ENCODE measurements around the gene RECK. TPM values are rescaled to one million over a fixed set of nuclear protein-coding genes. Genes with fewer than 3 reads are reported as not detected.

RECK gene
- total and polyA plus RNA-seq, 2 experiments from 2014 or later = 8.5 to 11.1 TPM

- Histone ChIP-seq H3K27ac (no peak overlapping the region), H3K4me1 (ENCODE audit: low read depth) (peaks cover 15% of the 10 kb centered on the region), H3K4me3 (no peak overlapping the region), H3K36me3 (no peaks in the 10 kb centered on the region), H3K9me3 (ENCODE audit: low read depth) (no peaks in the 10 kb centered on the region), H3K27me3 (no peaks in the 10 kb centered on the region)
- DNase-seq (ENCODE audit: low read depth in 1 of 2, low spot score in 1 of 2) = peak; percentile 75 to 87
- TF ChIP-seq, protein P1, sequence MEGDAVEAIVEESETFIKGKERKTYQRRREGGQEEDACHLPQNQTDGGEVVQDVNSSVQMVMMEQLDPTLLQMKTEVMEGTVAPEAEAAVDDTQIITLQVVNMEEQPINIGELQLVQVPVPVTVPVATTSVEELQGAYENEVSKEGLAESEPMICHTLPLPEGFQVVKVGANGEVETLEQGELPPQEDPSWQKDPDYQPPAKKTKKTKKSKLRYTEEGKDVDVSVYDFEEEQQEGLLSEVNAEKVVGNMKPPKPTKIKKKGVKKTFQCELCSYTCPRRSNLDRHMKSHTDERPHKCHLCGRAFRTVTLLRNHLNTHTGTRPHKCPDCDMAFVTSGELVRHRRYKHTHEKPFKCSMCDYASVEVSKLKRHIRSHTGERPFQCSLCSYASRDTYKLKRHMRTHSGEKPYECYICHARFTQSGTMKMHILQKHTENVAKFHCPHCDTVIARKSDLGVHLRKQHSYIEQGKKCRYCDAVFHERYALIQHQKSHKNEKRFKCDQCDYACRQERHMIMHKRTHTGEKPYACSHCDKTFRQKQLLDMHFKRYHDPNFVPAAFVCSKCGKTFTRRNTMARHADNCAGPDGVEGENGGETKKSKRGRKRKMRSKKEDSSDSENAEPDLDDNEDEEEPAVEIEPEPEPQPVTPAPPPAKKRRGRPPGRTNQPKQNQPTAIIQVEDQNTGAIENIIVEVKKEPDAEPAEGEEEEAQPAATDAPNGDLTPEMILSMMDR (IDR thresholded peaks at IDR 0.05; ENCODE audit: low read depth, low read length) = peak; percentile 82
These were observed 129.6 kb downstream of the RECK start for GRCh38 chr9:36166168-36166927.

- H3K9me3 ChIP-seq (ENCODE audit: low read depth) = no peaks in the 10 kb centered on the region
- no peak within 1 kb of the TSS for H3K27ac ChIP-seq
- no peak for DNase-seq (ENCODE audit: low read depth in 1 of 2, low spot score in 1 of 2)
- H3K4me3 ChIP-seq = no peak within 1 kb of the TSS
- TF ChIP-seq, protein P1 (IDR thresholded peaks at IDR 0.05; ENCODE audit: low read depth, low read length) = no peak
- H3K27me3 ChIP-seq = no peaks in the 10 kb centered on the region
- no peaks in the 10 kb centered on the region for H3K4me1 ChIP-seq (ENCODE audit: low read depth)
- H3K36me3 ChIP-seq = no peaks in the 10 kb centered on the region
These were observed 132.5 kb downstream of the RECK start, which contains the start of gene CCIN for GRCh38 chr9:36169166-36169565. Gene CCIN (plus strand): TSS chr9:36169388. CDS start chr9:36169503, 115 bp downstream.

DNA sequence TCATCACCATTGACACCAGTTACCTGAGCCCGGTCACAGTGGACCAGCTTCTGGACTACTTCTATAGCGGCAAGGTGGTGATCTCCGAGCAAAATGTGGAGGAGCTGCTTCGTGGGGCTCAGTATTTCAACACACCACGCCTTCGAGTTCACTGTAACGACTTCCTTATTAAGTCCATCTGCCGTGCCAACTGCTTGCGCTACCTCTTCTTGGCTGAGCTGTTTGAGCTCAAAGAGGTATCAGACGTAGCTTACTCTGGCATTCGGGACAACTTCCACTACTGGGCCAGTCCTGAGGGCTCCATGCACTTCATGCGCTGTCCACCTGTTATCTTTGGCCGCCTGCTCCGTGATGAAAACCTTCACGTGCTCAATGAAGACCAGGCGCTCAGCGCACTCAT is 133.0 kb downstream of the RECK start:
- H3K4me1 ChIP-seq (ENCODE audit: low read depth) = no peaks in the 10 kb centered on the region
- H3K9me3 ChIP-seq (ENCODE audit: low read depth) = no peaks in the 10 kb centered on the region
- no peaks in the 10 kb centered on the region for H3K36me3 ChIP-seq
- no peak overlapping the region for H3K27ac ChIP-seq
- no peak for DNase-seq (ENCODE audit: low read depth in 1 of 2, low spot score in 1 of 2)
- no peak overlapping the region for H3K4me3 ChIP-seq
- H3K27me3 ChIP-seq = no peaks in the 10 kb centered on the region
- TF ChIP-seq, protein P1 (IDR thresholded peaks at IDR 0.05; ENCODE audit: low read depth, low read length) = no peak

- TF ChIP-seq, protein P1 (IDR thresholded peaks at IDR 0.05; ENCODE audit: low read depth, low read length) = no peak
- H3K36me3 ChIP-seq = no peaks in the 10 kb centered on the region
- no peak overlapping the region for H3K27ac ChIP-seq
- no peaks in the 10 kb centered on the region for H3K27me3 ChIP-seq
- no peaks in the 10 kb centered on the region for H3K4me1 ChIP-seq (ENCODE audit: low read depth)
- no peaks in the 10 kb centered on the region for H3K9me3 ChIP-seq (ENCODE audit: low read depth)
- no peak for DNase-seq (ENCODE audit: low read depth in 1 of 2, low spot score in 1 of 2)
- H3K4me3 ChIP-seq = no peak overlapping the region
These were observed 133.8 kb downstream of the RECK start for GRCh38 chr9:36170531-36170930.

DNA sequence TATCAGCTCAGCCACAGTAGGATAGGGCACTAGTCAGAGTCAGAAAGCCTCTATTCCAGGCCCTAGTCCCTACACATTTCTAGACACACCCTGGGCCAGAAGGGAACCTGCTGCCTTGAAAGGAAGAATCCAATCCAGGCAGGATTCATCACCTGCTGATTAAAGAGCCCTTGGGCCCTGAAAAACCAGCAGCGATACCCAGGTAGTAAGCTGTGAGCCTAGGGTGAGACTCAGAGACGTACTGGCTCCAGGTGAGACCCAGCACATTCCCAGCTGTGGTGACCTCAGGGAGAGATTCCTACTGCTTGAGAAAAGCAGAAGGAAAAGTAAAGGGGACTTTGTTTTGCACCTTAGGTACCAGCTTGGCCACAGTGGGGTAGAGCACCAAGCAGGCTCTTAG is 137.1 kb downstream of the RECK start:
- Histone ChIP-seq H3K9me3 (ENCODE audit: low read depth) (no peaks in the 10 kb centered on the region), H3K36me3 (no peaks in the 10 kb centered on the region), H3K4me3 (no peak overlapping the region), H3K27ac (no peak overlapping the region), H3K27me3 (no peaks in the 10 kb centered on the region), H3K4me1 (ENCODE audit: low read depth) (no peaks in the 10 kb centered on the region)
- no peak for DNase-seq (ENCODE audit: low read depth in 1 of 2, low spot score in 1 of 2)
- TF ChIP-seq, protein P1 (IDR thresholded peaks at IDR 0.05; ENCODE audit: low read depth, low read length) = no peak

Other genes starting within 250 kb of the RECK start
- gene NPR2, start 245.3 kb upstream of the RECK start, total RNA-seq = 12.5 and 12.6 TPM in 2 replicates
- gene NPR2, start 245.3 kb upstream of the RECK start, polyA plus RNA-seq = 13.2 and 16.2 TPM in 2 replicates
- 2.9 and 3.7 TPM in 2 replicates for gene SPAG8, start 224.7 kb upstream of the RECK start, total RNA-seq
- 4.2 and 6.1 TPM in 2 replicates for gene SPAG8, start 224.7 kb upstream of the RECK start, polyA plus RNA-seq
- gene HINT2, start 221.9 kb upstream of the RECK start, total RNA-seq = 48.5 and 83.9 TPM in 2 replicates
- 161 and 177 TPM in 2 replicates for gene HINT2, start 221.9 kb upstream of the RECK start, polyA plus RNA-seq
- gene FAM221B, start 208.2 kb upstream of the RECK start, total RNA-seq = not detected in 2 replicates
- gene FAM221B, start 208.2 kb upstream of the RECK start, polyA plus RNA-seq = 0.57 and 0.66 TPM in 2 replicates
- gene TMEM8B, start 207.7 kb upstream of the RECK start, total RNA-seq = 15.0 and 17.9 TPM in 2 replicates
- gene TMEM8B, start 207.7 kb upstream of the RECK start, polyA plus RNA-seq = 17.0 and 21.8 TPM in 2 replicates
- not detected in 2 replicates for gene OR13J1, start 166.5 kb upstream of the RECK start, total RNA-seq
- not detected in 2 replicates for gene OR13J1, start 166.5 kb upstream of the RECK start, polyA plus RNA-seq
- not detected in 2 replicates for gene HRCT1, start 130.7 kb upstream of the RECK start, total RNA-seq
- gene HRCT1, start 130.7 kb upstream of the RECK start, polyA plus RNA-seq = not detected in 2 replicates
- 0.07 and 0.09 TPM in 2 replicates for gene SPAAR, start 127.4 kb upstream of the RECK start, total RNA-seq
- gene SPAAR, start 127.4 kb upstream of the RECK start, polyA plus RNA-seq = 0.15 TPM in 1 of 2 replicates, not detected in the other
- not detected in 2 replicates for gene OR2S2, start 78.8 kb upstream of the RECK start, total RNA-seq
- gene OR2S2, start 78.8 kb upstream of the RECK start, polyA plus RNA-seq = not detected in 2 replicates
- 3.2 and 8.6 TPM in 2 replicates for gene GLIPR2, start 99.8 kb downstream of the RECK start, total RNA-seq
- gene GLIPR2, start 99.8 kb downstream of the RECK start, polyA plus RNA-seq = 9.2 and 15.1 TPM in 2 replicates
- gene CCIN, start 132.5 kb downstream of the RECK start, total RNA-seq = 0.39 TPM in 1 of 2 replicates, not detected in the other
- gene CCIN, start 132.5 kb downstream of the RECK start, polyA plus RNA-seq = not detected in 2 replicates
- gene CLTA, start 154.0 kb downstream of the RECK start, total RNA-seq = 236 TPM in 2 replicates
- gene CLTA, start 154.0 kb downstream of the RECK start, polyA plus RNA-seq = 118 and 147 TPM in 2 replicates
- gene GNE, start 221.5 kb downstream of the RECK start, total RNA-seq = 9.5 and 16.7 TPM in 2 replicates
- 3.6 and 6.1 TPM in 2 replicates for gene GNE, start 221.5 kb downstream of the RECK start, polyA plus RNA-seq

Data from cardiac muscle cell (in vitro differentiated cells and primary cell).